HG03139 (cell line): ENCODE data around the gene MARCO.

Experiments used
- ATAC-seq: cut with Tn5 transposase; IDR thresholded peaks from one replicate; pipeline ENCODE4 v1.9.1; 2021; ENCODE audit not compliant: unreplicated experiment

The MARCO gene, protein sequence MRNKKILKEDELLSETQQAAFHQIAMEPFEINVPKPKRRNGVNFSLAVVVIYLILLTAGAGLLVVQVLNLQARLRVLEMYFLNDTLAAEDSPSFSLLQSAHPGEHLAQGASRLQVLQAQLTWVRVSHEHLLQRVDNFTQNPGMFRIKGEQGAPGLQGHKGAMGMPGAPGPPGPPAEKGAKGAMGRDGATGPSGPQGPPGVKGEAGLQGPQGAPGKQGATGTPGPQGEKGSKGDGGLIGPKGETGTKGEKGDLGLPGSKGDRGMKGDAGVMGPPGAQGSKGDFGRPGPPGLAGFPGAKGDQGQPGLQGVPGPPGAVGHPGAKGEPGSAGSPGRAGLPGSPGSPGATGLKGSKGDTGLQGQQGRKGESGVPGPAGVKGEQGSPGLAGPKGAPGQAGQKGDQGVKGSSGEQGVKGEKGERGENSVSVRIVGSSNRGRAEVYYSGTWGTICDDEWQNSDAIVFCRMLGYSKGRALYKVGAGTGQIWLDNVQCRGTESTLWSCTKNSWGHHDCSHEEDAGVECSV

DNA sequence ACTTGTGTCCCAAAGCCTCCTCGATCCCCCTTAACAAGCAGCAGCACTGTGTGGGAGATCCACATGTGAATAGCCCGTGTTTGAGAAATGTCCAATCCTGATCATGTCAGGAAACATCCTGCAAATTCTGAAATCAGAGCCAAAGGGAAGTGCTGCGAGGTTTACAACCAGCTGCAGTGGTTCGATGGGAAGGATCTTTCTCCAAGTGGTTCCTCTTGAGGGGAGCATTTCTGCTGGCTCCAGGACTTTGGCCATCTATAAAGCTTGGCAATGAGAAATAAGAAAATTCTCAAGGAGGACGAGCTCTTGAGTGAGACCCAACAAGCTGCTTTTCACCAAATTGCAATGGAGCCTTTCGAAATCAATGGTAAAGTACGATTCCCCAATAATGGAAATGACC, at the start of gene MARCO:
TSS of gene MARCO (plus strand) at position 164 of the 400 bp plus-strand sequence. CDS start at position 271, 107 bp downstream.
- ATAC-seq, result no peak

DNA sequence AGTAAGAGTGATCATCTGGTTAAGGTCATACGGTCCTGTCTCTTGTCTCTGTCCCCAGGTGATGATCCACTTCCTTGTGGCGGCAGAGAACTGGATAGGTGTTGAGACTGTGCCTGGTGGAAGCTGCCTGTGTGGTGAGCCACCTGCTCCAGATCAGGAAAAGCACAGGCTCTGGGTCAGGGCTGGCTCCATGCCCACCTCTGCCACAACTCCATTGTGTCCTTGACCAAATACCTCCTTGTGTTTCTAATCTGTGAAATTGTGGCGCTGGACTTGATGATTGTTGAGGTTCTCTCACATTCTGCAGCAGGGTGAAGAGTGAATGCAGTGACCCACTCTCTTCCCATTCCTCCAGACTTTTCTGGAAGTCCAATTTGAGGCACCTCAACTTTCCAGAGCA, 48.9 kb upstream of the MARCO start:
- no peak for ATAC-seq

DNA sequence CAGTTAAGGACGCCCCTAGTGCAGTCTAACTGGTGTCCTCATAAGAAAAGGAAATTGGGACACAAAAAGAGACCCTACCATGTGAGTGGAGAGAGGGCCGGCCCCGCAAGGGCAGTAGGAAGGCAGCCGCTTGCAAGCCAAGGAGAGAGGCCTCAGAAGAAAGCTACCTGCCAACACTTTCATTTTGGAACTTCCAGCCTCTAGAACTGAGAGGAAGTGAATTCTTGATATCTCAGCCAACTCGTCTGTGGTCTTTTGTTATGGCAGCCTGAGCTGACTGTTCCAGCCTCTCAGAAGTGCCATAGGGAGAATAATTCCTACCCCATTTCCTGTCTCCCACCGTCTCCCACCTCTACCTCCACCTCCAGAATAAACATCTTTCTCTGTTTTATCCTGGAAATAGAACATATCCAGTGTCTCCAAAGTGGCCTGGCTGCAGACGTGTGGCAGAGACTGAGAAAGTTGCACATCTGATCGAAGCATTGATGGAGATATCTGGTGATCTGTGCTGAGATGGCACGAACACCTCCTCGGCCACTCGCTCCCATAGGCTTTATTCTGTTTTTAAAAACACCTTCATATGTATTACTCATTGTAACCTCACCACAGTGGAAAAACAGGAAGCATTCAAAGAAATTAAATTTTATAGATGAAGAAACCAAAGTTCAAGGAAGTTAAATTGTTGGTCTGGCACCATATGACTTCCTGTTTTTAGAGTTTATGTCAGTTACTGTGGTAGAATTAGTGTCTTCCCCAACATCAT, 39.5 kb upstream of the MARCO start:
- no peak for ATAC-seq

DNA sequence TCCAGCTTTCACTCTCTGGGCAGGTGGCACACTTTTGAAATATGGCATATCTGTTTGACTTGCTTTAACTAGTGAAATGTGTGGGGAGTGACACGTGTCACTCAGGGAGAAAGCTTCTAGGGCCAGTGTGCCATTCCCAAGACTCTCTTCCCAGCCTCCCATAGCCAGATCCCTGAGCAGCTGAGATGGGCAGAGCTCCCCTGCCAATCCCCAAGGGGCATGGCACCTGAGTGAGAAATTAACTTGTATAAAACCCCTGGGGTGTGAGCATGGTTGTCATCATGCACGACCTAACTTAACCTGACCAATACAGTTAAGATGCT, 39.0 kb upstream of the MARCO start:
- ATAC-seq, result no peak

DNA sequence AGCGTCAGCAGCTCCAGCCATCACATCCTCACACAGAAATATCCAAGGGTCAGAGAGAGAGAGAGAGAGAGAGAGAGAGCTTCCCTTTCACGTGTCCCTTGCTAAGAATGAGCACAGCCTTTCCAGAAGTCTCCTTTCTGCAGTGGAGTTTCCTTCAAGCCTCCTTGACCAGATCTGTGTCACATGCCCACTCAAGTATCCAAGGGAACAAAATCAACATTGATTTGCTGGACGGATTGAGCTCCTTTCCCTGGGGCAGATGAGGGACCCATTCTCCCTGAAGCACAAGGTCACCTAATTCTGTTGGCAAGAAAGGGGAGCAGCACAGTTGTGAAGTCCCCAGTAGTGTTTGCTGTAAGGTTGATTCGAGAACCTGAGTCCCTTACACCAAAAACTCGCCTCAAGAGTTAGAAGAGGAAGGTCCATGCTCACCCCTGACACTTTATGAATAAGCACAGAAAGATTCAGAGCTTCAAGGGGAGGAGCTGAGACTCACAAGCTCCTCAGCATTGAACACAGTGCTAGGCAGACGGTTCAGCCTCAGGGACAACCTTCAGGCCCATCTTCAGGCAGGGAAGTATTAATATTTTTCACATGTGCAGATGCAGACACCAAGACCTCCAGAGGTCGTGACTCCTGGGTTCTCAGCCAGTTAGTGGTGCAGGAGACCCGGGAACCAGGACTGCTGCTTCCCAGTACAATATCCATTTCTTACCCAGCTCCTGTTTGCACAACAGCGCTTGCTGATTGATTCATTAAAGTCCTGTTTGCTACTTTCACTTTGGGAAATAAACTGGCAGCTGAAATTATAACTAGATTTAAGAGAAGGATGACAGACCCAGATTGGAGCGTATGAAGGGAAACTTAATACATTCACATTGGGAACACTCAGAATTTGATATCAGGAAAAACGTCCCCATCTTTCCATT, 38.2 kb upstream of the MARCO start:
- ATAC-seq, result no peak

DNA sequence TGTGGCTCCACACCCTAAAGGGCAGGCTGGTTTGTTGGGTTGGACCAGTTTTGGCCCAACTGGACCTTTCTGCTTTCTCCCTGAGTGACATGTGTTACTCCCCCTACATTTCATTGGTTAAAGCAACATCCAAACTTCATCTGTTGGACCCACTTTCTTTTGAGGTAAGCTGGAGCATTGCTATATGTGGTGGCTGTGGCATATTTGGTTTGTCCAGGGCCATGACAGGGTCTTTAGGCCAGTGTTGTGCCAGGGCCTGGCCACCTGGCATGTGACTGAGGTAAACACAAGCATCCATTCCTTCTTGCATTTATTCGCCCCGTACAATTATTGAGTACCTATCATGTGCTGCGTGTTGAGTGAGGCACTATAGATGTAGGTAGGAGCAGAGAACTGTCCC, 36.8 kb upstream of the MARCO start:
- ATAC-seq, result no peak

DNA sequence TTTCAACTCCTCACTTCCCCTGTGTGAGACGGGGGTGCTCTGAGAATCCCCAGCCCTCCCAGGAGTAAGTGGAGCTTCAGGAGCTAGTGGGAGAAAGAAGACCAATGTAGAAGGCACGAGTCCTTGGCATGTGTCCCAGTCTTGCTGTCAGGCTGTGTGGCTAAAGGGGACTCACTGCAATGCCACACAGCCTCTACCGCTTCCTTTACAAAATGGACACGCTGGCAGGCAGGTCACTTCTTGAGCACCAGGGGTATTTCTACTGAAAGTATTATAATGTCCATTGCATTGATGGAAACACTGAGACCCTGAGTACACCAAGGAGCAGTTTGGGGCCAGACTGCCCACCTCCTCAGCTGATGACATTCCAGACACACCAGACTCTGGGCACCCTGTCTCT, 35.8 kb upstream of the MARCO start:
- no peak for ATAC-seq

DNA sequence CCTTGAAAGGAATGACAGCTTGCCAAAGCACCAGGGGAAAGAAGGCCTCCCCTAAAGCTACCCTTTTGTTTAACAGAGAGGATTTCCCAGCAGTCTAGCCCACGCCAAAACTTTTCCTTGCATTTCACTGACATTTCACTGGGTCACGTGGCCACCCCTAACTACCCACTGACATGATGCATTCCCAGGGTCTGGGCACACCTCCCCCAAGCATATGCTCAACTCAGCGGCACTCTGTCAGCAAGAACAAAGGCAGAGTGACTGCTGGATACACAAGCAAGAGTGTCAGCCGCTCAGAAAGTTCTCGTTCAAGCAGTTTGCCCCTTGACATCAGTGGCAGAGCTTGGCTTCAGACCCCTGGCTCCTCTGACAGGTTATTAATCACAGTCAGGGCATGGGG, 34.2 kb upstream of the MARCO start:
- ATAC-seq, result no peak

DNA sequence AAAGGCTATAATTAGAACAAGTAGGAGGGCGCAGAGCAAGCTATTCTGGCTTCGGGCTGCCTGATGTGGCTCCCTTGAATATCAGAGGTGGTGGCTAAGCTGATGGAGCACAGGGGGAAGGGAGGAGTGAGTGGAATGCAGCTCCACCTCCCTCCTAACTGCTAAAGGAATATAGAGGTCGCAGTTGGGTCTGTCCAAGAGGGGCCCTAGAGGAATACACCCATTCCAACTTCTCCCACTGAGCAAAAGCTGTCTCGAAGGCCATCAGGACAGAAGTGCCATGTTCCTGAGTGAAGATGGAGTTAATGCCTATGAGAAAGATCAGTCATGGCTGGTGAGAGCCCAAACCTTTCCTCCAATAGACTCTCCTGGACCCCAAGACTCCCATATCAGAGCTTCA, 32.8 kb upstream of the MARCO start:
- ATAC-seq, result no peak

DNA sequence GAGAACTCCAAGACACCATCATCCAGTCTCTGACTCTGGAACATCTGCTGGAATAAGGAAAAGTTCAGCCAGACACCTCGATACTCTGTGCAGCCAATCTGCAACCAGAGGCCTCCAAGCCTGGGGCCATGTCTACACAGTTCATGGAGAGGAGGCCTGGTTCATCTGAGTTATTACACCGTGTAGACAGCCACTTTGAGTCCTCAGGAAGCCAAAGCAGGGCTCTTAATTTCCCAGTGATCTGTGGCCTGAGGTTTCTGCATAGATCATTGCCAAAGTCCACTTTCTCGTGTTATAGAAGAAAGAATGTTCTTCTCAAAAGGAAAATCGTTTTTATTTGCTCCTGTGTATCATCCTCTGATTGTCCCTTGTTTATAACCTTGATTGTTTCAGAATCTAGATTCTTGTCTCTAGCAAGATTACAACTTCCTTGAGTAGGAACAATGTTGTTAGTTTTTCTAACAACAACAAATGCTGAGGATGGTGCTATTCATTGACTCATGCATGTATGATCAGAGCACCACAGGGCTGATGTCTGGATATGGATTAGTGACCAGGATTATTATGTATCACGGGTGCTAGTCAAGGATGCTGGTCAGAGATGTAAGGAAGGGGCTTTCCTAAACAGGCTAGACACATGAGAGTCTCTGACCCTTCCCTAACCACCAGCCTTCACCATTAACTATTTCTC, 30.7 kb upstream of the MARCO start:
- ATAC-seq, result no peak

DNA sequence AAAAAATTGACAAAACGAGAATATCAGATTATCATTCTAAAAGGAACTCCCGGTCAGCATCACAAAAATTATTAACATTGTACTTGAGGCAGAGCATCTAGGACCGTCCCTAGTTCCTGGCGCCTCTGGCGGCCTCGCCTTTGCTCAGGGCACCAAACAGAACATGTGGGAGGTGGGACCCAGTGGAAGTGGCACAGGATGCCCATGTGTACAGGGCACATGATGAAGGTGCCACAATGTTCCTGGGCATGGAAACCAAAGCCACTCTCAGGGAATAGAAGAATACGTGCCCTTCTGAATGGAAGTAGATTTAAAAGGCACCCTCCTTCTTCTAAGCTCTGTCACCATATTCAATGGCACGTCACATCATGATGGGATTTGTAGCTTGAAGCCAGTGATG, 30.1 kb upstream of the MARCO start:
- no peak for ATAC-seq

DNA sequence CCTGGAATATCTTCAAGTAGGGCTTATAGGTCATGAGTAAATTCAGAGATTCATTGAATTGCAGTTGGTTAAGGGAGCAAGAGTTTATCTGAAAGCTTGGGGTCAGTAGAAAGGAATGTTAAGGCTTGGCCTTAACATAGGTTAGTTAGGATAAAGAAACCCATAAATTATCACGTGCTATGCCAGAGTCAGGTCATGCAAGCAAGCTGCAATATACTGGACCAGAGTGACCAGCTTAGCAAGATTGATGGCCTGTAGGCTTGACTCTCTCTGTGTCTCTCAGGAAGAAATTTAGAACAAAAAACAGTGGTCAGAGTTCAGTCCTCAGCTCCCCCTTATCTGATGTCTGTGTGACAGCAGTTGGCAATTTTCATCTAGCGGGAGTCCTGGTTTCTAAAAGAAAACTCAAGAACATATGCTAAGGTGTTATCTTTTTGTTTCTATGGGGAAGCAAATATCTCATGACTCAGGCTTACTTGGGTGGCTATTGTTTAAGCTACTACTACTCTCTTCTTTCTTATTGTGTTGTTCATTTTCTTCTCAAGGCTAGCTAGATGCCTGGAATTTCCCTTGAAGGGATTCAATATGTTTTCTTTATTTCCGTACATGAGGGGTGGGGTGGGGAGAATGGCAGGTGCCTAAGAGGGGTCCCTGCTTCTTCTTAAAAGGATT, 28.7 kb upstream of the MARCO start:
- no peak for ATAC-seq

DNA sequence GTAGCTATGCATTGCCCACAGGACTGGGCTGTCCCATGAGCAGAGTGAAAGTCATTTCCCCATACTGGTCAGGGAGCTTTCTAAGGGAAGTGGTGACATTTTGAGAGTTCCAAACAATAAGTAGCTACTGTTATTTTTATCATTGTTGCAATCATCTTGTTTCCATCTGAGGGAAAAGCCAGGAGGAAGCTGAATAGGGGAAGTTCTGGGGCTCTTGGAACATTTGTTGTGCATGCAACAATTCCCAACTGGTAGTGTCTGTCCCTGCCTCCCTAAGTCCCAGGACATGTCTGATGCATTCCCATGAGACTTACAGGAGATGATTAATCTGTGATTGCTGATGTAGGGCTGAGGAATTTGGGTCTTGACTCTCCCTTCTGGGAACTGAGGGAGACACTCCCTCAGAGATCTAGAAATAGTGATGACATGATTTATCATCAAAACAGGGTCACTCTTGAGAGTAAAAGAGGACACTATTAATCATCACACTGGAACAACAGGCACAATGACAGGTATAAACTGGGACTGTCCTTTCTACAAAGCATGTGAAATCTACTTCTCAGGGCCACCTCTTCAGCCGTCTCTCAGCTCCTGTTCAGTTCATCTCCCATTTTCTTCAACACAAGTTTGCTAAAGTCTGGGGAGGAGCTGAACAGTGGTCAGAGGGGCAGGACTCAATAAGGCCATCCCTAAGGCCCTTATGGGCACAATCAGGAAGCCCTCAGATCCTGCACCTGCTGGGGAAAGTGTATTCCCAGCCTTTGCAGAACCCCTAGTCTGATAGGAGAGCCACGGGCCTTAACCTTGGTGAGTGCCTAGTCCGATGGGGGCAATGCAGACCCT, 28.0 kb upstream of the MARCO start:
- ATAC-seq, result no peak

DNA sequence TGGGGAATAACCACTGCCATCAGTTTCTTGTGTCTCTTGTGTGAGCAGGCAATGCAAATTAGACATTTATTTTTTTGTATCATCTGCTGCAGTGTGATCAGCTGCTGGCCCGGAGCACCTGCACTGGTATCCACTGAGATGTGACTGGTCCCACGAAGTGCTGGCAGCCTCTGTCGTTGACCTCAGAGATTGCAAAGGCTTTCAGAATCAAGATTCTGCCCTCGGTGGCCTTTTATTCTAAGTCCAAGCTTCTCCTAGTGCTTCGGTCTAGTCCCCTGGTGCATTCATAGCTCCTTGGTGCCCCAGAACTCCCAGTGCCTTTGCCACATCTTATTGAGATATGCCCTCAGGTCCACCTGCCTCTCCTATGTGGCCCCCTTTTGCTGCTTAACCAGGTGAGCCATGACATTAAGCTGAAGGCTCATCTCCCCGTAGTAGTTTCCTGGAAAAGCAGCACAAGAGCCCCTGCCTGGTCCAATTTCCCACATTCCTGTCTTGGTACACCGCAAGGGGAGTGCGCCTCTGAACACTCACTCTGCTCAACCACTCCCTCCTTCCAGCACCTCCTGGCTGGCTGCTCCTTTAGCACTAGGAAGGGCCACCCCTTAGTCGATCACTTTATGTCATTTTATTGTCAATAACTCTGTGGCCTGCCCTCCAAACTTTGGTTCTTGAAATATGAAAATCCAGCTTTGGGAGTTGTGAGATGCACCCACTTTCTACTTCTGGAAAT, 27.1 kb upstream of the MARCO start:
- no peak for ATAC-seq

DNA sequence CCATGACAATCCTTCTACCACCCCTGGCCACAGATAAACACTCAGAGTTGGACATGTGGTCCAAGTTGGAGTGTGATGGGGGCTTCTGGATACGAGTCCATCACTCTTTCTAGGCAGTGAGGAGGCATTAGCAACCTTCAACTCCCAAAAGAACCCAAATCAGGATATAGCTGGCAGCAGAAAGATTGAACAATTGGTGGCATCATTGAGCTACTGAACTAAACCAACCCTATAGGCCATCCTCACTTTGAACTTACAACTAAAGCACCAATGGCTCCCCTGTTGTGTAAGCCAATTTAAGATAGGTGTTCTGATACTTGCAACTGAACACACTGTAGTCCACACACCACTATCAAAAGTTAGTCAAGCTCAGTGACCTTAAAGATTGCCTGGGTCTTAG, 24.0 kb upstream of the MARCO start:
- no peak for ATAC-seq

DNA sequence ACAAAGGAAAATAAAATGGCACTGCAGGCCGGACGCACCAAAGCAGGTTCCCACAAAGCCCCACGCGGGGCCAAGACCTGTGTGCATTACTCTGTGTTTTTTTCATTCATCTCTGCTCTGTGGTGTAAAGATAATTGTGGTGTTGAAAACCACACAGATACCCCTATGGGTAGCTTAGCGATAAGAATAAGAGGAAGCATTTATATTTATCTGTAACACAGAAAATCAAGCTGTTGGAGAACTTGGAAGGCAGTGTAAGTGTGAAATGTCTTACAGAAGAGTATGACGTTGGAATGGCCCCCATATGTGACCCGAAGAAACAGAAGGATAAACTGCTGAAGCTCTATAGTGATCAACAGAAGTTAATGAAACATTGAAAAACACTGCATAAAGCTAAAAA, 20.3 kb upstream of the MARCO start:
- ATAC-seq, result no peak

DNA sequence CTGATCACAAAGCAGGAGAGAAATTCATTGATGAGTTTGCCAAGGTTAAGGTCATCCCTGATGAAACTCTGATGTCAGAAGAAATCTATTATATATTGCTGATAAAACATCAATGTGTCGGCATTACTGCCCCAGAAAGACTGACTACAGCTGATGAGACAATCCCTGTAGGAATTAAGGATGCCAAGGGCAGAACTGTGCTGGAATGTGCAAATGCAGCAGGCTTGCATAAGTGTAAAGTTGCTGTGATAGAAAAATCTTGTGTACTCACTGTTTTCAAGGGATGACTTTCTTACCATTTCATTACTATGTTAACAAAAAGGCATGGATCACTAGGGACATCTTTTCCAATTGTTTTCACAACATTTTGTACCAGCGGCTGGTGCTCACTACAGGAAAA, 19.7 kb upstream of the MARCO start:
- no peak for ATAC-seq

DNA sequence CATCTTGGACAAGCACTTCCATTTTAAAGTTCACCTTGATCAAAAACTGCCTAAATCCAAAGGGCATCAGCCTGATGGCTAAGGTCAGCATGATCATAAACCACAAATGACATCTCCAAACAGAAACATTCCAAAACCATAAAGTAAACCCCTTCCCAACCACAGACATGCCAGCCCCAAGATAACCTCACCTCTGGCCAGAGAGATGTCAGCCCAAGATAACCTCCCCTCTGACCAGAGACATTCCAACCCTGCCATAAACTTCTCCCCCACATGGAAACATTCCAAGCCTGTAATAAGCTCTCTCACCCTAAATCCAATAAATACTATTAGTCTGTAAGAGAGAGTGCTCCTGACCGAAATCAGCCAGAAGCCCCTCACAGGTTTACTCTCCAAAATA, 18.6 kb upstream of the MARCO start:
- no peak for ATAC-seq

DNA sequence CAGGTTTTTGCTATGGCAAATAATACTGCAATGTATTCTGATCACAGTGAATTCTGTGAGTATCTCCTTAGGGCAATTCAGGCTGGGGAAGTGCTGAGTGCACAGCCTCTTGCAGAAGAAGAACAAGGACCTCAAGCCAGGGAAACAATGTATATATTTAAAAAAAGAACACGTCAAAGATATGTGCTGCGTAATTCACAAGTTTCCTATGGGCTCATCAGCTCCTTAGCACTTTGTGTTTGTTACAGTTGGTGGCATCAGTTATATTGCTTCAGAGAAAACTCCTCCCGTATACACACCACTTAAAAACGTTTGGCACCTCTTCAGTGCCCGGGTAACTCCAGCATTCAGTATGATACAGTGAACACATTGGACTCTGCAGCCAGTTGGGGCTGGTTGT, 16.5 kb upstream of the MARCO start:
- ATAC-seq, result no peak
